Measurements from ENCODE around the gene CCDC127. TPM values are rescaled to one million over a fixed set of nuclear protein-coding genes. Genes with fewer than 3 reads are reported as not detected.

CCDC127 gene
- total and polyA plus RNA-seq, 2 donors (not counting 3 experiments of a cell fraction or from before 2014, with no cell fraction given) = 3.4 to 6.3 TPM

DNA sequence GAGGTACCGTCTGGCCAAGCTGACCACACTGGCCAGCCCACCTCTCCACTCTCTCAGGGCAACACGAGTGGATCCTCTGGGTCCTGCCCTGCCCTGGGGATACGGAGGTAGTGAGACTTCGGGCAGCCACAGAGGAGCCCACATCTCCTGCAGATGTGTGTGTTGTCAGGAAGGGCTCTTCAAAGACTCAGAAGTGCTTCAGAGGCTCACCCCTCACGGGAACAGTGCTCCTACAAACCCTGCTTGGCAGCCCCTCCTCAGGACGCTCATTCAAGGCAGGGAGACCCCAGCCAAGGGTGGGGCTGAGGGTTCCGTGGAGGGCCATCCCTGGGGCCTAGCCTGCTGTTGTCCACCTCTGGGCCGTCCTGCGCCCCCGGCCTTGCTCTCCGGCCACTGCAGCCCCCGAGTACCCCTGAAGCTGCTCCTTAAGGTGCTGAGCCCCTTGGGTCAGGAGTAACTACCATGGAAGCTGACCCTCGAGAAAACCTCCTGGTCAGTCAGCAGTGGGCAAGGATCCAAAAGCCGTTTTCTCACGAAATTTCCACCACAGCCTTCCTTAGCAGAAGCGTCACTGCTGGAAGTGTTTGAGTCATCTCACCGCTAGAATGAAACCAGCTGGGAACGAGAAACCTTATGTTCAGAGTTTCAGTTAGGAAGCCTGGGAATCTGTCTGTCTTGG lies 49.8 kb downstream of the CCDC127 start:
- intact Hi-C loops (cut with micrococcal nuclease) = no loop called here
- FAIRE-seq = no peak
- POLR2A ChIA-PET = no interaction called here

More for the DNA sequence above, 49.8 kb downstream of the CCDC127 start:
- BruUV-seq (replicated peaks) = no TSS peak
- Histone ChIP-seq H3K9ac (replicated peaks; ENCODE audit: extremely low read depth, insufficient read depth, low read length) (no peak overlapping the region), H3K27me3 (ENCODE audit: control insufficient read depth in 2 of 2, insufficient read depth in 2 of 2, low read length in 2 of 2) (no peaks in the 10 kb centered on the region), H3K27ac (ENCODE audit: insufficient read depth, low read depth, low read length) (no peak overlapping the region), H2AFZ (ENCODE audit: low read depth, low read length) (no peak overlapping the region), H3K79me2 (ENCODE audit: control insufficient read depth, insufficient read depth, low read length) (no peaks in the 10 kb centered on the region), H4K20me1 (replicated peaks; ENCODE audit: control insufficient read depth, extremely low read depth, insufficient read depth, low read length) (no peaks in the 10 kb centered on the region), H3K4me2 (ENCODE audit: insufficient read depth, low read length) (no peak overlapping the region), H3K9me3 (replicated peaks; ENCODE audit: control insufficient read depth, insufficient read depth, low read length) (no peaks in the 10 kb centered on the region), H3K36me3 (ENCODE audit: control insufficient read depth in 2 of 2, extremely low read depth in 1 of 2, insufficient read depth in 2 of 2, low read length in 2 of 2) (no peaks in the 10 kb centered on the region), H3K9me1 (replicated peaks; ENCODE audit: control insufficient read depth, extremely low read depth, insufficient read depth, low read length) (no peaks in the 10 kb centered on the region), H3K4me3 (replicated peaks in 1 of 3; ENCODE audit: insufficient read depth in 1 of 3, low read depth in 1 of 3, low read length in 3 of 3) (no peak overlapping the region), H3K4me1 (ENCODE audit: control insufficient read depth, extremely low read depth, insufficient read depth, low read length) (no peaks in the 10 kb centered on the region)
- DNase-seq (ENCODE audit: low read depth, low spot score) = peak; percentile 17
- CTCF ChIA-PET = interaction anchor here (3.1 kb wide), 1 partner anchor 20 kb away, joined by 11 read pairs; no protein-coding TSS in a partner anchor
- dilution Hi-C loops (cut with MboI; ENCODE audit: extremely low pct_ligation_motif_present, low sequenced_read_pairs) = no loop called here
- TF ChIP-seq CTCF (IDR thresholded peaks at IDR 0.05; ENCODE audit: extremely low read depth in 1 of 2, insufficient read depth in 1 of 2, low read depth in 1 of 2, low read length in 2 of 2) (no peak), POLR2AphosphoS5 (IDR thresholded peaks at IDR 0.05; ENCODE audit: insufficient read depth, low read depth, low read length) (no peak), EZH2 (IDR thresholded peaks at IDR 0.05; ENCODE audit: borderline replicate concordance, low read depth, low read length, severe bottlenecking) (no peak)

Measured in endothelial cell of umbilical vein (primary cell).